ENCODE data around the gene TMEM132E. TPM values are rescaled to one million over a fixed set of nuclear protein-coding genes. Genes with fewer than 3 reads are reported as not detected.

Gene TMEM132E
- total and polyA plus RNA-seq, 2 of the 4 experiments (the other 2 are of a cell fraction) = not detected

- no peaks in the 10 kb centered on the region for H3K79me1 ChIP-seq (ENCODE audit: low read depth in 1 of 2, low read length in 2 of 2)
- H3K4me2 ChIP-seq (ENCODE audit: low read depth, low read length) = no peak overlapping the region
- no peak overlapping the region for H2AFZ ChIP-seq (replicated peaks; ENCODE audit: low read length, poor library complexity)
- no peak overlapping the region for H3K4me3 ChIP-seq (ENCODE audit: insufficient read depth, low read depth, low read length)
- H2AK5ac ChIP-seq (ENCODE audit: low read depth, low read length) = no peak overlapping the region
- in situ Hi-C loops (cut with MboI; ENCODE audit: low sequenced_read_pairs) (no loop called here), dilution Hi-C loops (cut with HindIII; ENCODE audit: low sequenced_read_pairs, unreplicated experiment) (no loop called here), intact Hi-C loops (cut with micrococcal nuclease) (no loop called here)
- no peak overlapping the region for H2BK20ac ChIP-seq (ENCODE audit: low read depth, low read length)
- no peak overlapping the region for H2BK120ac ChIP-seq (ENCODE audit: low read depth, low read length)
- no CpG with 5 or more reads among the region's 3 CpGs for WGBS, 2 experiments (ENCODE audit: extremely low coverage in 2 of 2, insufficient read length in 1 of 2)
- no peak for TF ChIP-seq USF2 (IDR thresholded peaks at IDR 0.05; ENCODE audit: low read depth, low read length)
- TF ChIP-seq FOS (IDR thresholded peaks at IDR 0.05; ENCODE audit: low read depth, low read length) = no peak
- no peak for TF ChIP-seq NFE2L2 (IDR thresholded peaks at IDR 0.05; ENCODE audit: low read depth, low read length)
- no peak for TF ChIP-seq MAFK (IDR thresholded peaks at IDR 0.05; ENCODE audit: low read depth, low read length)
- TF ChIP-seq CEBPB (IDR thresholded peaks at IDR 0.05; ENCODE audit: low read depth, low read length) = no peak
- TF ChIP-seq MAZ (IDR thresholded peaks at IDR 0.05; ENCODE audit: borderline replicate concordance, low read depth, low read length) = no peak
- TF ChIP-seq RAD21 (IDR thresholded peaks at IDR 0.05; ENCODE audit: low read length) = no peak
- no peak for TF ChIP-seq CTCF (conservative IDR thresholded peaks at IDR 0.05; ENCODE audit: low read depth, low read length)
- no peak for TF ChIP-seq SMC3 (IDR thresholded peaks at IDR 0.05; ENCODE audit: low read depth, low read length)
- no peak for TF ChIP-seq BHLHE40 (IDR thresholded peaks at IDR 0.05; ENCODE audit: low read depth, low read length)
- no peak for TF ChIP-seq MXI1 (IDR thresholded peaks at IDR 0.05; ENCODE audit: borderline replicate concordance, low read depth, low read length)
- no peak for TF ChIP-seq RCOR1 (IDR thresholded peaks at IDR 0.05; ENCODE audit: insufficient replicate concordance, low read length)
- H3K4me1 ChIP-seq (ENCODE audit: control insufficient read depth, insufficient read depth, low read length) = no peaks in the 10 kb centered on the region
- no peak overlapping the region for H3K27ac ChIP-seq (ENCODE audit: insufficient read depth, low read length)
- no peak overlapping the region for H3K56ac ChIP-seq (ENCODE audit: extremely low read depth, insufficient read depth, low read length)
- ChIA-PET CTCF (no interaction called here), POLR2A (ENCODE audit: unreplicated experiment) (no interaction called here)
- no peak overlapping the region for H3K23ac ChIP-seq (ENCODE audit: low read depth, low read length)
- no peaks in the 10 kb centered on the region for H3K9me1 ChIP-seq (ENCODE audit: insufficient read depth, low read length)
- H3K27me3 ChIP-seq (ENCODE audit: control insufficient read depth, insufficient read depth, low read length) = no peaks in the 10 kb centered on the region; the same call in 1 of the 2 replicates
- H2BK5ac ChIP-seq (ENCODE audit: low read depth, low read length, poor library complexity, severe bottlenecking) = no peak overlapping the region
- H3K4ac ChIP-seq (ENCODE audit: low read depth, low read length) = no peak overlapping the region
- no peak overlapping the region for H3K9ac ChIP-seq (ENCODE audit: low read depth, low read length)
- H2AK9ac ChIP-seq (replicated peaks; ENCODE audit: low read depth, low read length, poor library complexity) = no peak overlapping the region
- no peaks in the 10 kb centered on the region for H4K20me1 ChIP-seq (ENCODE audit: insufficient read depth, low read length)
- H4K8ac ChIP-seq (ENCODE audit: low read depth in 2 of 2, low read length in 2 of 2) = no peak overlapping the region
- ATAC-seq (ENCODE audit: low read depth) (no peak), DNase-seq (no peak)
- H4K91ac ChIP-seq (ENCODE audit: insufficient read depth, low read depth, low read length) = no peak overlapping the region
- H3K9me3 ChIP-seq (ENCODE audit: control insufficient read depth, insufficient read depth, low read length) = no peaks in the 10 kb centered on the region
- no peak overlapping the region for H3K18ac ChIP-seq (ENCODE audit: low read depth, low read length)
- no peak overlapping the region for H2BK15ac ChIP-seq (ENCODE audit: low read depth, low read length)
- H4K5ac ChIP-seq (ENCODE audit: low read depth, low read length) = no peak overlapping the region
- BruUV-seq (replicated peaks) = no TSS peak
- no peaks in the 10 kb centered on the region for H3K36me3 ChIP-seq (ENCODE audit: control insufficient read depth, insufficient read depth, low read length)
- no peak overlapping the region for H3K14ac ChIP-seq (replicated peaks; ENCODE audit: low read depth, low read length)
Observed at GRCh38 chr17:34654881-34655276, 75.5 kb downstream of the TMEM132E start.

Data from IMR-90 (cell line).